Caco-2 (cell line): ENCODE measurements around the gene PIH1D1. TPM values are rescaled to one million over a fixed set of nuclear protein-coding genes. Genes with fewer than 3 reads are reported as not detected.

ENCODE experiments used
- BruUV-seq: library from RNA; stranded (reverse); fragments of 400-500 nt; replicated peaks from 2 replicates; lab custom pipeline; 2021; lab: Mats Ljungman, UMichigan
- CTCF ChIA-PET: fragments of 300-600 bp; sonication (Branson Sonifier 250); formaldehyde crosslinking; loops from one replicate; lab custom pipeline; 2022; ENCODE audit warnings: antibody characterized with exemption; lab: Charles Lee
- POLR2A ChIA-PET: fragments of 300-600 bp; sonication (Branson Sonifier 250); formaldehyde crosslinking; loops from one replicate; lab custom pipeline; 2022; ENCODE audit warnings: antibody characterized with exemption; lab: Charles Lee
- DNase-seq, 2 experiments: peaks; one replicate each; pipeline versions ENCODE4 v3.0.0 to v3.0.0-alpha.2; 2020 to 2022
- H3K27me3 ChIP-seq: replicated peaks from 2 replicates; pipeline ENCODE4 v1.6.0; 2011; ENCODE audit warnings: low read length; ENCODE audit not compliant: control insufficient read depth, insufficient read depth
- H3K36me3 ChIP-seq: 2 replicates; pipeline ENCODE4 v1.5.1; 2011; ENCODE audit warnings: low read length; ENCODE audit not compliant: control insufficient read depth, insufficient read depth
- H3K4me1 ChIP-seq: fragments of 250-450 bp; sonication (Bioruptor Pico); 2 replicates; pipeline ENCODE4 v1.5.1; 2020; ENCODE audit warnings: mild to moderate bottlenecking
- H3K4me3 ChIP-seq: 2 replicates; pipeline ENCODE4 v1.5.1; 2011; ENCODE audit warnings: low read depth, mild to moderate bottlenecking, control low read depth, low read length
- H3K9me3 ChIP-seq: fragments of 250-450 bp; sonication (Bioruptor Pico); 2 replicates; pipeline ENCODE4 v1.5.1; 2020; ENCODE audit warnings: mild to moderate bottlenecking, moderate library complexity
- H3K27ac Mint-ChIP-seq: one replicate; pipeline ENCODE4 v1.8.0; 2022; ENCODE audit warnings: mixed read lengths; ENCODE audit not compliant: unreplicated experiment
- H3K27me3 Mint-ChIP-seq: one replicate; pipeline ENCODE4 v1.8.0; 2022; ENCODE audit warnings: mixed read lengths; ENCODE audit not compliant: insufficient read depth, unreplicated experiment
- H3K36me3 Mint-ChIP-seq: one replicate; pipeline ENCODE4 v1.8.0; 2022; ENCODE audit warnings: mild to moderate bottlenecking, mixed read lengths; ENCODE audit not compliant: insufficient read depth, unreplicated experiment
- H3K4me1 Mint-ChIP-seq: one replicate; pipeline ENCODE4 v1.8.0; 2022; ENCODE audit warnings: low read depth, mixed read lengths; ENCODE audit not compliant: unreplicated experiment
- H3K4me3 Mint-ChIP-seq: one replicate; pipeline ENCODE4 v1.8.0; 2022; ENCODE audit warnings: mild to moderate bottlenecking, moderate library complexity, mixed read lengths; ENCODE audit not compliant: unreplicated experiment
- H3K9me3 Mint-ChIP-seq: one replicate; pipeline ENCODE4 v1.8.0; 2022; ENCODE audit warnings: mixed read lengths; ENCODE audit not compliant: unreplicated experiment
- intact Hi-C: fragments of 100-400 bp; cut with micrococcal nuclease; formaldehyde crosslinking; loops from one replicate; pipeline ENCODE4 v1.10.0; 2022; ENCODE audit not compliant: unreplicated experiment
- total RNA-seq: library from RNA; stranded (reverse); gene quantifications from 2 replicates; pipeline ENCODE4 v1.2.3, GENCODE V29; 2022
- TF ChIP-seq, protein P1 (sequence below), 2 experiments: fragments of 200-600 bp in 1 of 2; IDR thresholded peaks; 1 replicate in 1 of 2; 2 replicates in 1 of 2; pipeline versions ENCODE4 v1.5.1 to v1.8.0; 2011 to 2022; ENCODE audit warnings: antibody characterized with exemption in 1 of 2, control low read depth in 1 of 2, inconsistent platforms in 1 of 2, low read depth in 1 of 2, low read length in 1 of 2, mild to moderate bottlenecking in 1 of 2, moderate library complexity in 1 of 2; ENCODE audit not compliant: insufficient read depth in 1 of 2, severe bottlenecking in 1 of 2, unreplicated experiment in 1 of 2

Gene PIH1D1
- total RNA-seq, 1 experiment from 2014 or later = 150 TPM

DNA sequence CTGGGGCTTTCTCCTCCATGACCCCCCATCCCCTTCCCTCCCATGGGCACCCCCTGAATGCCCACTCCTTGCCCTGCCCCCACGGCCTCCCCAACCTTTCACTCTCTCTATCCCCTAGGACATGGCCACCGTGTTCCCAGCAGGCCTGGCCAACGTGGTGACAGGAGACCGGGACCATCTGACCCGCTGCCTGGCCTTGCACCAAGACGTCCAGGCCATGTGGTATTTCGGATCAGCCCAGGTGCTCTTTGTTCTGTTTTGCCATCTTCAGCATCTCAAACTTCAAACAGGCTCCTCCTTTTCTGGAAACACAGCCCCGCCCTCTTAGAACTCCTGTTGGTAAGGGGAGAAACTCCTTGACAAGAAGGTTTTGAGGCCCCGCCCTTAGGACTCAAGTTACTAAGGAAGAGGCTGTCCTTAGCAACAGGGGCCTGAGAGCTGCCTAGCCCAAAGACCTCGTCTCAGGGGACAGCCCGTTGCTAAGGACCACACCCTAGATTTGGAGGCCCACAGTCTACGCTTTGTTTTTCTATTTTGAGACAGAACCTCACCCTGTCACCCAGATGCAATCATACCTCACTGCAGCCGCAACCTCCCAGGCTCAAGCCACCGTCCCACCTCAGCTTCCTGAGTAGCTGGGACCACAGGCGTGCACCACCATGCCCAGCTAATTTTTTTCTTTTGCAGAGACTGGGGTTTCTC is 17.3 kb upstream of the PIH1D1 start:
- no peak overlapping the region for H3K4me3 ChIP-seq
- TF ChIP-seq, protein P1, sequence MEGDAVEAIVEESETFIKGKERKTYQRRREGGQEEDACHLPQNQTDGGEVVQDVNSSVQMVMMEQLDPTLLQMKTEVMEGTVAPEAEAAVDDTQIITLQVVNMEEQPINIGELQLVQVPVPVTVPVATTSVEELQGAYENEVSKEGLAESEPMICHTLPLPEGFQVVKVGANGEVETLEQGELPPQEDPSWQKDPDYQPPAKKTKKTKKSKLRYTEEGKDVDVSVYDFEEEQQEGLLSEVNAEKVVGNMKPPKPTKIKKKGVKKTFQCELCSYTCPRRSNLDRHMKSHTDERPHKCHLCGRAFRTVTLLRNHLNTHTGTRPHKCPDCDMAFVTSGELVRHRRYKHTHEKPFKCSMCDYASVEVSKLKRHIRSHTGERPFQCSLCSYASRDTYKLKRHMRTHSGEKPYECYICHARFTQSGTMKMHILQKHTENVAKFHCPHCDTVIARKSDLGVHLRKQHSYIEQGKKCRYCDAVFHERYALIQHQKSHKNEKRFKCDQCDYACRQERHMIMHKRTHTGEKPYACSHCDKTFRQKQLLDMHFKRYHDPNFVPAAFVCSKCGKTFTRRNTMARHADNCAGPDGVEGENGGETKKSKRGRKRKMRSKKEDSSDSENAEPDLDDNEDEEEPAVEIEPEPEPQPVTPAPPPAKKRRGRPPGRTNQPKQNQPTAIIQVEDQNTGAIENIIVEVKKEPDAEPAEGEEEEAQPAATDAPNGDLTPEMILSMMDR (IDR thresholded peaks at IDR 0.05; ENCODE audit: insufficient read depth in 1 of 2, low read depth in 1 of 2, low read length in 1 of 2, severe bottlenecking in 1 of 2, unreplicated experiment in 1 of 2) = no peak
- Mint-ChIP-seq H3K4me3 (no peak overlapping the region), H3K27ac (no peak overlapping the region), H3K9me3 (no peaks in the 10 kb centered on the region), H3K4me1 (no peaks in the 10 kb centered on the region), H3K27me3 (no peaks in the 10 kb centered on the region), H3K36me3 (peaks cover 30% of the 10 kb centered on the region)
- ChIA-PET CTCF (no interaction called here), POLR2A (no interaction called here)
- intact Hi-C loops = no loop called here
- peak; percentile 55 to 75 for DNase-seq
- no peaks in the 10 kb centered on the region for H3K4me1 ChIP-seq
- no TSS peak for BruUV-seq
- peaks cover 1% of the 10 kb centered on the region; the same call in 1 of the 2 replicates for H3K36me3 ChIP-seq
- no peaks in the 10 kb centered on the region for H3K9me3 ChIP-seq
- no peaks in the 10 kb centered on the region for H3K27me3 ChIP-seq

DNA sequence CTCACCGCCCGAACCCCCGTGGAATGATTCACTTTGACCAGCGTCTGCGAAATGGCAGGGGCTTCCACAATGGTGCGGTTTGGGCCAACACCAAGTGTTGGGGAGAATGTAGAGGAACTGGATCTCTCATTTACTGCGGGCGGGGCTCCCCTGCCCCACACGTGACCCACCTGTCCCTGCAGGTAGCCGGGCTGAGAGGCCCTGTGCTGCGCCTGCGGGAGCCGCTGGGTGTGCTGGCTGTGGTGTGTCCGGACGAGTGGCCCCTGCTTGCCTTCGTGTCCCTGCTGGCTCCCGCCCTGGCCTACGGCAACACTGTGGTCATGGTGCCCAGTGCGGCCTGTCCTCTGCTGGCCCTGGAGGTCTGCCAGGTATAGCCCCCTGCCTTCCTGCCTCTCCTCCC is 16.6 kb upstream of the PIH1D1 start:
- H3K27ac Mint-ChIP-seq = no peak overlapping the region
- CTCF ChIA-PET = no interaction called here

GRCh38 chr19:49465371-49465770 is 13.8 kb upstream of the PIH1D1 start:
- intact Hi-C loops = no loop called here
- Mint-ChIP-seq H3K27me3 (no peaks in the 10 kb centered on the region), H3K9me3 (no peaks in the 10 kb centered on the region), H3K4me1 (no peaks in the 10 kb centered on the region), H3K4me3 (no peak overlapping the region), H3K36me3 (peaks cover 33% of the 10 kb centered on the region), H3K27ac (no peak overlapping the region)
- no TSS peak for BruUV-seq
- Histone ChIP-seq H3K9me3 (no peaks in the 10 kb centered on the region), H3K27me3 (no peaks in the 10 kb centered on the region), H3K4me1 (no peaks in the 10 kb centered on the region), H3K4me3 (no peak overlapping the region), H3K36me3 (peaks cover 1% of the 10 kb centered on the region; the same call in 1 of the 2 replicates)
- CTCF ChIA-PET = no interaction called here
- POLR2A ChIA-PET = no interaction called here
- DNase-seq = no peak
- TF ChIP-seq, protein P1 (IDR thresholded peaks at IDR 0.05; ENCODE audit: insufficient read depth in 1 of 2, low read depth in 1 of 2, low read length in 1 of 2, severe bottlenecking in 1 of 2, unreplicated experiment in 1 of 2) = no peak

More for the DNA sequence above, 16.6 kb upstream of the PIH1D1 start:
- Histone ChIP-seq H3K9me3 (no peaks in the 10 kb centered on the region), H3K4me3 (no peak overlapping the region), H3K4me1 (no peaks in the 10 kb centered on the region), H3K27me3 (no peaks in the 10 kb centered on the region), H3K36me3 (peaks cover 1% of the 10 kb centered on the region; the same call in 1 of the 2 replicates)
- no TSS peak for BruUV-seq
- H3K27me3 Mint-ChIP-seq = no peaks in the 10 kb centered on the region
- POLR2A ChIA-PET = no interaction called here
- no peaks in the 10 kb centered on the region for H3K9me3 Mint-ChIP-seq
- no peak for DNase-seq
- intact Hi-C loops = no loop called here
- H3K4me3 Mint-ChIP-seq = no peak overlapping the region
- H3K4me1 Mint-ChIP-seq = no peaks in the 10 kb centered on the region
- H3K36me3 Mint-ChIP-seq = peaks cover 24% of the 10 kb centered on the region
- TF ChIP-seq, protein P1 (IDR thresholded peaks at IDR 0.05; ENCODE audit: insufficient read depth in 1 of 2, low read depth in 1 of 2, low read length in 1 of 2, severe bottlenecking in 1 of 2, unreplicated experiment in 1 of 2) = no peak
